Measurements from ENCODE around the gene MVB12B.

- TF ChIP-seq, protein P1, sequence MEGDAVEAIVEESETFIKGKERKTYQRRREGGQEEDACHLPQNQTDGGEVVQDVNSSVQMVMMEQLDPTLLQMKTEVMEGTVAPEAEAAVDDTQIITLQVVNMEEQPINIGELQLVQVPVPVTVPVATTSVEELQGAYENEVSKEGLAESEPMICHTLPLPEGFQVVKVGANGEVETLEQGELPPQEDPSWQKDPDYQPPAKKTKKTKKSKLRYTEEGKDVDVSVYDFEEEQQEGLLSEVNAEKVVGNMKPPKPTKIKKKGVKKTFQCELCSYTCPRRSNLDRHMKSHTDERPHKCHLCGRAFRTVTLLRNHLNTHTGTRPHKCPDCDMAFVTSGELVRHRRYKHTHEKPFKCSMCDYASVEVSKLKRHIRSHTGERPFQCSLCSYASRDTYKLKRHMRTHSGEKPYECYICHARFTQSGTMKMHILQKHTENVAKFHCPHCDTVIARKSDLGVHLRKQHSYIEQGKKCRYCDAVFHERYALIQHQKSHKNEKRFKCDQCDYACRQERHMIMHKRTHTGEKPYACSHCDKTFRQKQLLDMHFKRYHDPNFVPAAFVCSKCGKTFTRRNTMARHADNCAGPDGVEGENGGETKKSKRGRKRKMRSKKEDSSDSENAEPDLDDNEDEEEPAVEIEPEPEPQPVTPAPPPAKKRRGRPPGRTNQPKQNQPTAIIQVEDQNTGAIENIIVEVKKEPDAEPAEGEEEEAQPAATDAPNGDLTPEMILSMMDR (IDR thresholded peaks at IDR 0.05): no peak
- TF ChIP-seq POLR2AphosphoS5 (IDR thresholded peaks at IDR 0.05; ENCODE audit: low read depth, low read length): no peak
Observed at GRCh38 chr9:126550891-126551351, 224.3 kb downstream of the MVB12B start.
